ENCODE results near the gene HSPG2.
"Not testable (repeated sequence)": the region's sequence is repeated elsewhere in the genome, so short reads cannot be mapped to it uniquely, and the experiment has no call there.

HSPG2 gene

GRCh38 chr1:21937034-21937371, at the start of gene HSPG2:
Gene HSPG2 (minus strand): TSS chr1:21937310. CDS start chr1:21937217, 93 bp downstream.
- no peak for DNase-seq

DNA sequence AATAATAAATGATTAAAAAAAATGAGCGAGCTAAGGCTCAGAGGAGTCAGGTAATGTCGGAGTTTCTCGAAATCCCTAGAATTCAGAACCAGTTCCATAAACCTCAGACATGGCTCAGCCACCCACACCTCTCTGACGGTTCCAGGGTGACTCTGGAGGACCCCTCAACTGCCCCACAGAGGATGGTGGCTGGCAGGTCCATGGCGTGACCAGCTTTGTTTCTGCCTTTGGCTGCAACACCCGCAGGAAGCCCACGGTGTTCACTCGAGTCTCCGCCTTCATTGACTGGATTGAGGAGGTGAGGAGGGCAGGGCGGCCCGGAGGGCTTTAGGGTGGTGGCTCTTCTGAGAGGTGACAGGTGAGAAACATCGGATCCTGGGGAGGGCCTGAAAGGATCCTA, 49.3 kb upstream of the HSPG2 start:
- not testable (repeated sequence) for DNase-seq

DNA sequence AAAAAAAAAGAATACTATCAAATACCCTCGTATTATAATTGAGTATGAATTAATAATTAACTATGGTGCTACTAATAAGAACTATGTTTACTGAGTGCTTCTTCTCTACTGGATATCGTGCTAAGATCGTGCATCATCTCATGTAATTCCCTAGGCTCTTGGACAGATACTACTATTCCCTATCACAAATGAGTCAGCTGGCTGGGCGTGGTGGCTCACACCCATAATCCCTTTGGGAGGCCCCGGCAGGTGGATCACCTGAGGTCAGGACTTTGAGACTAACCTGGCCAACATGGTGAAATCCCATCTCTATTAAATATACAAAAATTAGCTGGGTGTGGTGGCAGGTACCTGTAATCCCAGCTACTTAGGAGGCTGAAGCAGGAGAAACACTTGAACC, 48.8 kb upstream of the HSPG2 start:
- not testable (repeated sequence) for DNase-seq

DNA sequence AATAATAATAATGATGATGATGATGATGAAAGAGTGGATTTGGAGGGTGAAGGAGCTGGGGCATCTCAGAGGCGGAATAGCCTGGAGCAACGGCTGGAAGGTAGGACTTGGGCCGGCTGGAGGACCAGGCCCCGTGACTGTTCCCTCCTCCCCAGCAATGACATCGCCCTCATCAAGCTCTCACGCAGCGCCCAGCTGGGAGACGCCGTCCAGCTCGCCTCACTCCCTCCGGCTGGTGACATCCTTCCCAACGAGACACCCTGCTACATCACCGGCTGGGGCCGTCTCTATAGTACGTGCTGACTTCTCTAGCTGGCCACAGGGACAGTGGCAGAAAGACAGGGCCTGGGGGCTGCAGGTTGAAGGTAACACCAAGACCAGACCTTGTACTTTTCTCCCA, 46.4 kb upstream of the HSPG2 start:
- not testable (repeated sequence) for DNase-seq

DNA sequence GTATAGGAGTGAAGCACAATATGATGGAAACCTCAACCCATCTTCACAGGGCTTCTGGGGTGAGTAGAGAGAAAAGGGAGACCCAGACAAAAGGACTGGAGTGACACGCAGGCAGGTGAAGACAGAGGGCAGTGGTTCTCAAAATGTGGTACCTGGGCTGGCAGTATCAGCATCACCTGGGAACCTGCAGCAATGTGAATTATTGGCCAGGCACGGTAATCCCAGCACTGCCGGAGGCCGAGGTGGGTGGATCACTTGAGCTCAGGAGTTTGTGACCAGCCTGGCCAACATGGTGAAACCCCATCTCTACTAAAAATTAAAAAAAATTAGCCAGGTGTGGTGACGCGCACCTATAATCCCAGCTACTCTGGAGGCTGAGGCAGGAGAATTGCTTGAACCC, 45.0 kb upstream of the HSPG2 start:
- not testable (repeated sequence) for DNase-seq

DNA sequence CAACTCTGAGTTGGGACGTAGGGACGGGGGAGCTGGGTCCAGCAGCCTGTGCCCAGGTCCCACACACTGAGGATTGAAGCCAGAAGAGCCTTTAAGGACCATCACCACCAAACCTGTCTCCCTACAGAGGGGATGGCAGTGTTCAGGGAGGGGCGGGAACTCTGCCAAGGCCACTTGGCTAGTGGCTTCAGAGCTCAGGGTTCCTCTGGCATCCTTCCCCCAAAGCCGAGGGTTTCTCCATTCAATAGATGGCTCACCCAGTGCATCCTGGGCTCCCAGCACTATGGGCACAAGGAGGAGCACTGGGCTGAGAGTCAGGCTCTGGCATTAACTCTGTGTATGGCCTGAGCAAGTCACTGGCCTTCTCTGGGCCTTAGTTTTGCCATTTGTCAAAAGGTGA, 44.1 kb upstream of the HSPG2 start:
- not testable (repeated sequence) for DNase-seq

DNA sequence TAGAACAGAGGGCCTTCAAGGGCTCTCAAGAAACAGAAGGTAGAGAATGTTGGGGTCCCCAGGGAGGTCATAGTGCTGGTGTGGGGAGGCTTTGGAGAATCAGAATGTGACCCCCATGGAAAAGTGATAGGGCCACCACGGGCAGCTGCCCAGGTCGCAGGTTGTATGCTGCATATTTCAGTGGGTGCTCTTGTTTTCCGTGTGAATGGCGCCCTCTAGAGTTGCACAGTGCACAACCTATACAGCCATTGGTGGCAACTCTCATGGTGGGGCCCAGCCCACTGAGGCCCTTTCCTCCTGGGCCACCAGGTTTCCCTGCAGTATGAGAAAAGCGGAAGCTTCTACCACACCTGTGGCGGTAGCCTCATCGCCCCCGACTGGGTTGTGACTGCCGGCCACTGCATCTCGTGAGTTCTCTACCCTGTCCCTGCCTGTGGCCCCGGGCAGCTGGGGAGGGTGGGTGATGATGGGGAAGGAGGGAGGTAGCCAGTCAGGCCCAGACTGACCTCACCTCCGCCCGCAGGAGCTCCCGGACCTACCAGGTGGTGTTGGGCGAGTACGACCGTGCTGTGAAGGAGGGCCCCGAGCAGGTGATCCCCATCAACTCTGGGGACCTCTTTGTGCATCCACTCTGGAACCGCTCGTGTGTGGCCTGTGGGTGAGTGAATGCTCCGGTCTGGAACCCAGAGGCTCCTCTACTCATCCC, 43.6 kb upstream of the HSPG2 start:
- DNase-seq, result not testable (repeated sequence)

DNA sequence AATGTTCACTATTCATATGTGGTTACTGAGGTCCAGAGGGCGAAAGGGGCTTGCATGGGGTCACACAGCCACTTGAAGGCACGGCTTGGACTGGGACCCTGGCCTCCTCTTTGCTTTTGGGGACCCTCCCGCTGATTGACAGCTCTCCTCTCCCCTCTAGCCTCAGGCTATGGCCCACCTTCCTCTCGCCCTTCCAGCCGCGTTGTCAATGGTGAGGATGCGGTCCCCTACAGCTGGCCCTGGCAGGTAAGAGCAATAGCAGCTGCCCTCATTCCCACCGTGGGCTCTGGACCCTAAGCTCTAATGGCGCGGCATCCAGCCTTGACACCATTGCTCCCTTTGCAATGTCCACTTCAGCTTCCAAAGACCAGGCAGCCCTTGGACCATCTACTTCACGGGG, 41.1 kb upstream of the HSPG2 start:
- DNase-seq, result not testable (repeated sequence)

DNA sequence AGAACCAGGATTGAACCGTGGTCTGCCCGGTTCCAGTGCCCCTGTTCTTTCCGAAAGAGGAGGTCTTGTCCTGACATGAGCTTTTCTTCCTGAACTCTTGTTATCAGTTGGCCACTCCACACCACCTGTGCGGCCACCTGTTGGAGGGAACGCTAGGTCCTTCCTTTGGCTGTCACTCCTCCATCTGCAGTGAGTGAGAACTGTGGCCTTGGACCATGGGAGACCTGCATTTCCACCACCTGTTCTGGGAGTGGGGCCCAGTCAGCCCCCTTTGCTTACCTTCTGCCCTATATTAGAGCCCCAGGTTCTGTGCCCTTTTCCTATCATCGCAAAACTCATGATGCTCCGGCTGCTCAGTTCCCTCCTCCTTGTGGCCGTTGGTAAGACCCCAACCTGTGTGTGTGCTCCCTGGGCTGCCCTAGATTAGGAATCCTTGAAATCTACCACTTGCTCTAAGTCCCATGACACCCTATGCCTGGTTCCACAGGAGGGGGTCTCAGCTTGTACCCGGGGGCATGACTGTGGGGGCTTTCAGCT, 39.7 kb upstream of the HSPG2 start, which contains the start of gene CELA3B:
Gene CELA3B, plus strand, starts transcription at position 320 of the 537 bp plus-strand sequence. Its CDS starts 18 bp downstream, at position 338.
- not testable (repeated sequence) for DNase-seq

GRCh38 chr1:21975296-21975695, 38.2 kb upstream of the HSPG2 start:
- not testable (repeated sequence) for DNase-seq

GRCh38 chr1:21974699-21975098, 37.6 kb upstream of the HSPG2 start:
- not testable (repeated sequence) for DNase-seq

- DNase-seq, result not testable (repeated sequence)
Observed at GRCh38 chr1:21973948-21974347, 36.8 kb upstream of the HSPG2 start.

DNA sequence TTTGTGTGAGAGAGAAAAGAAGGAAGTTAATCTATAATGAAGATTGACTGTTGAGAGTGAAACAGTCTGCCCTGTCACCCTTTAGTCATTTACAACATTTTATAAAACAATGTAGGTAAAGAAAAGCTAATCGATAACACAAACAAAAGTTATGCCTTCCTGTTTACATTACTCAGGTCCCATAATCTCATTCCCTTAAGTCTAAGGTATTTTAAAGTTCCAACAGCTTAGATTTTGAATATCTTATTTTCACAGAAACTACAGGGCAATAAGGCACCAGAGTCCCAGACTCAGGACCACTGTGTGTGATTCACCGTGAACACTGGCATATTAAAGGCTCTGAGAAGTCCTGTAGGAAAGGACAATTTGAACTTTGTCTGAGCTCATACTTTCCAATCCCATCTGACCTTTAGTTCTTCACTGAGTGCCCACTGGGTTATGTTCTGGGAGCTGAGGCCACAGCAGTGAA, 35.9 kb upstream of the HSPG2 start:
- DNase-seq, result not testable (repeated sequence)

GRCh38 chr1:21970523-21970922, 33.4 kb upstream of the HSPG2 start:
- not testable (repeated sequence) for DNase-seq

DNA sequence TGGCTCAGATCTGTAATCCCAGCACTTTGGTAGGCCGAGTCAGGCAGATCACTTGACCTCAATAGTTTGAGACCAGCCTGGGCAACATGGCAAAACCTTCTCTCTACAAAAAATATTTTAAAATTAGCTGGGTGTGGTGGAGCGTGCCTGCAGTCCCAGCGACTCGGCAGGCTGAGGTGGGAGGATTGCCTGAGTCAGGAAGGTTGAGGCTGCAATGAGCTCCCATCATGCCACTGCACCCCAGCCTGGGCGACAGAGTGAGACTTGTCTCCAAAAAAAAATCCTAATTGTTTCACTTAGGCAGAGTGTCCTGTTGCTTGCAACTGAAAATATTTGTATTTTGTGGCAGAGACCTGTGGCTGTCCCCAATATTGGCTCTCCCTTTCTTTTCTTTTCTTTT, 32.0 kb upstream of the HSPG2 start:
- not testable (repeated sequence) for DNase-seq

- not testable (repeated sequence) for DNase-seq
Observed at GRCh38 chr1:21967216-21967615, 30.1 kb upstream of the HSPG2 start.

- no peak for DNase-seq
Observed at GRCh38 chr1:21966247-21967000, 29.3 kb upstream of the HSPG2 start.

GRCh38 chr1:21963477-21964217, 26.5 kb upstream of the HSPG2 start:
- DNase-seq, result peak; percentile 96

DNA sequence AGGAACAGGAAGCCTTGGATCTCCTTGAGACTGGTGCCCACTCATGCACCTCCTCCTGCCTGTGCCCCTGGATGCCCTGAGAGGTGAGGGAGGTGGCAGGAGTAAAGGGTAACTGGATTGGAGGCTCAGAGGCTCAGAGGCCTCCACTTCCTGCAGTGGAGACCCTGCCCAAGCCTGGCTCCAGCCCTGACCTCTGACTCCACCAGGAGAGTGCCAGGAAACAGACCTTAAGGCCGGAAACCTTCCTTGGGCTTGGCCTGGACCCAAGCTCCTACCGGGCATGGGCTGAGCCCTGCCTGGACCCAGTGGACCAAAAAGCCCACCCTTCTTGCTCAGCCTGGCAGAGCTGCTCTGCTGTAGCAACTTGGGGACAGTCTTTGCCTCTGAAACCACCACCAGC, 24.7 kb upstream of the HSPG2 start:
- no peak for DNase-seq

- no peak for DNase-seq
Observed at GRCh38 chr1:21961337-21961736, 24.2 kb upstream of the HSPG2 start.

DNA sequence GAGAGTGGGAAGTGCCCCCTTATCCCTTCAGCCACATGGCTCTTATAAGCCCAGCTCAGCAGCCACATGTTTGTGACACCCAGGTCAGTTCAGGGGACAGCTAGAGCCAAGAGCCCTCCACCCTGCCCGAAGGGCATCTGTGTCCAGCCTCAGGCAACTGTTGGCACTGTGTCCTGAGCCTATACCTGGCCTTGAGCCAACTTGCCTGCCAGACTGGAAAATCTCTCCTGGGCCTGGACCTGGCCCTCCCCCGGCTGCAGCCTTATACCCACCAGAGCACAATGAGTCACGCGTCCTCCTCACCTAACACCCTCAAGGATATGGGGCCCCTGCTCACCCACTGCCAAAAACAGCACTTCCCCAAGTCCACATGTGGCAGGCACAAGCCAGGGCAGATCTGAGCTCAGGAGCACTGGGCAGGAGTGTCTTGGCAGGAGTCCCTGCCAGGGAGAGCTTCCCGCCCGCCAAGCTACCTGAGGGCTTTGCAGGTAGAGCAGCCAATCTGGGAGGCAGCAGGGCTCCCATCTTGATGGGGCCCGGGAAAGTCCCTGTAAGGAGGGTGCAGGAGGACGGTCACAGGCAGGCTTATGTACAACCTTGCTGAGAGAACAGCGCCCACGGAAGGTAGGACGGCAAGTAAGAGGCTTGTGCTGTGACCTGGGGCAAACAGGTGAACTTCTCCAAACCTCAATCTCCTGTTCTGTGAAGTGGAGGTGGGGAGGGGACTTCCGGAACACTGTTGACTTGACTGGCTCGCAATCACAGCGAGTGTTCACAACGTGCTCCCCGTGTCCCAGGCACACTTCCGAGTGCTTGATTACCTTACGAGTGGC, 19.8 kb upstream of the HSPG2 start:
- peak; percentile 66 for DNase-seq
